Progenitor cell of endocrine pancreas (in vitro differentiated cells): ENCODE data around the gene SFXN3. TPM values are rescaled to one million over a fixed set of nuclear protein-coding genes. Genes with fewer than 3 reads are reported as not detected.

Source experiments
- DNase-seq: peaks from one replicate; pipeline ENCODE4 v3.0.0; 2021; ENCODE audit warnings: low spot score; ENCODE audit not compliant: unreplicated experiment
- H3K27ac Mint-ChIP-seq: 2 replicates; pipeline ENCODE4 v1.8.0; 2021; ENCODE audit warnings: mild to moderate bottlenecking, moderate library complexity, mixed read lengths
- H3K27me3 Mint-ChIP-seq: 2 replicates; pipeline ENCODE4 v1.8.0; 2021; ENCODE audit warnings: mixed read lengths
- H3K36me3 Mint-ChIP-seq: 2 replicates; pipeline ENCODE4 v1.8.0; 2022; ENCODE audit warnings: mixed read lengths; ENCODE audit not compliant: insufficient read depth
- H3K4me1 Mint-ChIP-seq: 2 replicates; pipeline ENCODE4 v1.8.0; 2021; ENCODE audit warnings: low read depth, mixed read lengths
- H3K4me3 Mint-ChIP-seq: 2 replicates; pipeline ENCODE4 v1.8.0; 2021; ENCODE audit warnings: low read depth, mild to moderate bottlenecking, moderate library complexity, mixed read lengths
- H3K9me3 Mint-ChIP-seq: 2 replicates; pipeline ENCODE4 v1.8.0; 2021; ENCODE audit warnings: low read depth, mixed read lengths
- CTCF ChIP-seq: fragments of 200-600 bp; sonication (generic); IDR thresholded peaks from one replicate; pipeline ENCODE4 v1.5.0; 2021; ENCODE audit warnings: antibody characterized with exemption, mild to moderate bottlenecking; ENCODE audit not compliant: unreplicated experiment
- total RNA-seq: library from RNA; stranded (reverse); gene quantifications from 2 replicates; pipeline ENCODE4 v1.2.1, GENCODE V29; 2021

SFXN3 gene
- total RNA-seq, 1 donor from 2014 or later: 6.1 TPM

DNA sequence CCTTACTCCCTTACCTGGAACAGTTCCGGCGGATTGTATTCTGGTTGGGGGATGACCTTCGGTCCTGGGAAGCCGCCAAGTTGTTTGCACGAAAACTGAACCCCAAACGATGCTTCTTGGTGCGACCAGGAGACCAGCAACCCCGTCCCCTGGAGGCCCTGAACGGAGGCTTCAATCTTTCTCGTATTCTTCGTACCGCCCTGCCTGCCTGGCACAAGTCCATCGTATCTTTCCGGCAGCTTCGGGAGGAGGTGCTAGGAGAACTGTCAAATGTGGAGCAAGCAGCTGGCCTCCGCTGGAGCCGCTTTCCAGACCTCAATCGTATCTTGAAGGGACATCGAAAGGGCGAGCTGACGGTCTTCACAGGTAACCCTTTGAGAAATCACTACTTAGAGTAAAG is 41.9 kb upstream of the SFXN3 start:
- Mint-ChIP-seq H3K4me1 (peaks cover 15% of the 10 kb centered on the region), H3K36me3 (peaks cover 10% of the 10 kb centered on the region), H3K27me3 (no peaks in the 10 kb centered on the region), H3K9me3 (no peaks in the 10 kb centered on the region), H3K27ac (no peak overlapping the region), H3K4me3 (no peak overlapping the region)
- TF ChIP-seq CTCF: no peak
- no peak for DNase-seq

DNA sequence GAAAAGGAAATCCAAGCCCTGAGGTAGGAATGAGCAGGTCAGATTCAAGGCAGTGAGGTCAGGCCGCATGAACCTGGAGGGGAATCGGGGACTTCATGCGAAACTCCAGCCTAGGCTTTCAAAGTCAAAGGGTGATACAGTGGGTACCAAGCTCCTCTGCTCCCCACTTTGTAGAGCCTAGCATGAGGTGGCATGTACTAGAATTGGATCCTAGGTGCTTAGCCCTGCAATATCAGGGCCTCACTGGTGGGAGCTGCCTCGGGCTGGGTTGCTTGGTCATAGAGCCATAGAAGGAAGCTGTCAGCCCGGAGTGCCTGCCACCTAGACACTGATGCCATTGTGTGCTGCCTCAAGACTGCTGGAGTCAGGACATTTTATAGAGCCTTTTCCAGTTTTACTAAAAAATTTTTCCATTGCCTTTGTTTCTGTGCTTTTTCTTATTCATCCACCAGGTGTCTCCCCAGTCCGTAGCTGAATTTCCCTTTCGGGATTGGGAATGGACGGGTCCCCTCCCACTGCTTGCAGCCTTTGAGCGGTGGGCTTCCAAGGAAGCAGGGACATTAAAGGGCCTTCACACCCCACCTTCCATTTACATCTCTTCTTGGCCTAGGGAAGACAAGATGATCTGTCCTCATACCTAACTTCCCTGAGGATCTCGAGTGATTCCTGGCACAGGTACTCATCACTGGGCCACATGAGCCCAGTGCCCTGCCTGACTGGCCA is 36.9 kb upstream of the SFXN3 start:
- peaks cover 9% of the 10 kb centered on the region for H3K4me1 Mint-ChIP-seq
- H3K9me3 Mint-ChIP-seq: no peaks in the 10 kb centered on the region
- no peaks in the 10 kb centered on the region for H3K27me3 Mint-ChIP-seq
- peak; percentile 71 for TF ChIP-seq CTCF
- H3K27ac Mint-ChIP-seq: peak overlapping the region; percentile 85
- H3K36me3 Mint-ChIP-seq: peaks cover 12% of the 10 kb centered on the region
- no peak overlapping the region for H3K4me3 Mint-ChIP-seq
- no peak for DNase-seq

GRCh38 chr10:100995181-100995580 is 35.9 kb upstream of the SFXN3 start:
- no peaks in the 10 kb centered on the region for H3K9me3 Mint-ChIP-seq
- H3K27me3 Mint-ChIP-seq: no peaks in the 10 kb centered on the region
- peaks cover 9% of the 10 kb centered on the region for H3K4me1 Mint-ChIP-seq
- no peak overlapping the region for H3K27ac Mint-ChIP-seq
- H3K4me3 Mint-ChIP-seq: peak overlapping the region; percentile 24
- TF ChIP-seq CTCF: no peak
- DNase-seq: no peak
- peaks cover 12% of the 10 kb centered on the region for H3K36me3 Mint-ChIP-seq

DNA sequence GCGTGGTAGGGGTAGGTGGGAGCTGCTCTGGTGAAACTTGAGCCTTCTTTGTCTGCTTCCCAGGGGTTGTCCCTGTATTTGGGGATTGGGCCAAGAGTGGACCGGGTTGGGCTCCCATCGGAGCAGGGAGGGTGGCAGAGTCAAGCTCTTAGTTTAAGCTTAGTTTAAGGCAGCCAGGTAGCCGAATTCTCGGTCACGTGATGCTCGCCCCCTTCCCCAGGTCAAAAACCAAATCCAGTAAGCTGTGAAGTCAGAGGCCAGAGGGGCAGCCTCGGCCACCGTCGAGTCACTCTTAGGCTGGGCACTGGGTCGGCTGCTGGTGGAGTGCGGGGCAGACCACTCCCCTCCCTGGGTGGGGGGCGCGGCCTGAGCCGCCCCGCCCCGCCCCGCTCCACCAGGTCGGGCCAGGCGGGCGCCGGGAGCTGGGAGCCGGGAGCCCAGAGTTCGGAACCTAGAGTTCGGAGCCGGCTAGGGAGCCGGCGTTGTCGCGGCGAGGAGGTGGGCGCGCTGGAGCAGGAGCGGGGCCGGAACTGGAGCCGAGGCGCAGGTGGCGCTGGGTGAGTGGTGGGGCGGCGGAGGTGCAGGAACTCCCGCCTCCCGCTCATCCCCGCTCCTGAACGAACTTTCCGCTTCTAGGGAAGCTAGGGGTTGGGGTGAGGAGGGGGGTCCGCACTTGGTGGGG is 34.2 kb upstream of the SFXN3 start:
- Mint-ChIP-seq H3K9me3 (no peaks in the 10 kb centered on the region), H3K4me3 (peak overlapping the region; percentile 75), H3K4me1 (peaks cover 16% of the 10 kb centered on the region), H3K27me3 (no peaks in the 10 kb centered on the region), H3K36me3 (peaks cover 3% of the 10 kb centered on the region), H3K27ac (peak overlapping the region; percentile 92)
- no peak for DNase-seq
- TF ChIP-seq CTCF: no peak

- peak overlapping the region; percentile 75 for H3K4me3 Mint-ChIP-seq
- no peaks in the 10 kb centered on the region for H3K27me3 Mint-ChIP-seq
- H3K27ac Mint-ChIP-seq: peak overlapping the region; percentile 97
- peak; percentile 83 for DNase-seq
- H3K4me1 Mint-ChIP-seq: peaks cover 16% of the 10 kb centered on the region
- peaks cover 3% of the 10 kb centered on the region for H3K36me3 Mint-ChIP-seq
- TF ChIP-seq CTCF: peak; percentile 91
- no peaks in the 10 kb centered on the region for H3K9me3 Mint-ChIP-seq
Observed at GRCh38 chr10:100997360-100998182, 33.5 kb upstream of the SFXN3 start.
